Measurements from ENCODE around the gene PCBP1.

DNA sequence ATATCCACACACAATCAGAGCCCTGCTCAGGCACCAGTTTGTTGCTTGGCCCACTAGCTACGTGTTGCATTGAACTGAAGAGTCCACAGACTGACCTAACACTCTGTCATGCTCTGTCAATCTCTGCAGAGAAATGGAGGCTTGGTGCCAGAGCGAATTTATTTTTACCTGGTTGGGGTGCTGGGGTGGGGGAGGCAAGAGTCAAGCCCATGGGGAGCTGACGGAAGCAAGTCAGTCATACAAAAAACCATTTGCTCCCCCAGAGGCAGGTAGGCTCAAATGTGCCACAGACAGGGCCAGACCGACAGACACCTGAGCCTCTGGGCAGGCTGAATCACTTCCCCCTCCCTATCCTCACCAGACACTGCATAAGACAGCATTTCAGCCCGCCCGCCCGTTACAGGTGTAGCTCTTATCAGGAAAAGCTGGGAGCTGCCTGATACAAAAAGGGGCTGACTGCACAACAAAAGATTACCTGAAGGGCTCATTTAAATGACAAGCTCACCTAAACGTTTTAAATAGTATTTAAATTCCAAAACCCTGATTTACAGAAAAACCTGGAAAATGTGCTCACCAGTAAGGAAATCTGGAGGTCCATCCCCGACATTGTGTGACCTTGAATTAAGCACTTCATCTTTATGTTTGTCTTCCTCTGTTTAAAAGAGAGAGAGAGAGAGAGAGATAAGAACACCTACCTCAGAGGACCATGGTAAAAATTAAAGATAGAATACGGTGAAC lies 2.1 kb upstream of the PCBP1 start:
- no peak for TF ChIP-seq EZH2 (IDR thresholded peaks at IDR 0.05; ENCODE audit: low read depth, unreplicated experiment)
- TF ChIP-seq, protein P1, sequence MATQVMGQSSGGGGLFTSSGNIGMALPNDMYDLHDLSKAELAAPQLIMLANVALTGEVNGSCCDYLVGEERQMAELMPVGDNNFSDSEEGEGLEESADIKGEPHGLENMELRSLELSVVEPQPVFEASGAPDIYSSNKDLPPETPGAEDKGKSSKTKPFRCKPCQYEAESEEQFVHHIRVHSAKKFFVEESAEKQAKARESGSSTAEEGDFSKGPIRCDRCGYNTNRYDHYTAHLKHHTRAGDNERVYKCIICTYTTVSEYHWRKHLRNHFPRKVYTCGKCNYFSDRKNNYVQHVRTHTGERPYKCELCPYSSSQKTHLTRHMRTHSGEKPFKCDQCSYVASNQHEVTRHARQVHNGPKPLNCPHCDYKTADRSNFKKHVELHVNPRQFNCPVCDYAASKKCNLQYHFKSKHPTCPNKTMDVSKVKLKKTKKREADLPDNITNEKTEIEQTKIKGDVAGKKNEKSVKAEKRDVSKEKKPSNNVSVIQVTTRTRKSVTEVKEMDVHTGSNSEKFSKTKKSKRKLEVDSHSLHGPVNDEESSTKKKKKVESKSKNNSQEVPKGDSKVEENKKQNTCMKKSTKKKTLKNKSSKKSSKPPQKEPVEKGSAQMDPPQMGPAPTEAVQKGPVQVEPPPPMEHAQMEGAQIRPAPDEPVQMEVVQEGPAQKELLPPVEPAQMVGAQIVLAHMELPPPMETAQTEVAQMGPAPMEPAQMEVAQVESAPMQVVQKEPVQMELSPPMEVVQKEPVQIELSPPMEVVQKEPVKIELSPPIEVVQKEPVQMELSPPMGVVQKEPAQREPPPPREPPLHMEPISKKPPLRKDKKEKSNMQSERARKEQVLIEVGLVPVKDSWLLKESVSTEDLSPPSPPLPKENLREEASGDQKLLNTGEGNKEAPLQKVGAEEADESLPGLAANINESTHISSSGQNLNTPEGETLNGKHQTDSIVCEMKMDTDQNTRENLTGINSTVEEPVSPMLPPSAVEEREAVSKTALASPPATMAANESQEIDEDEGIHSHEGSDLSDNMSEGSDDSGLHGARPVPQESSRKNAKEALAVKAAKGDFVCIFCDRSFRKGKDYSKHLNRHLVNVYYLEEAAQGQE (IDR thresholded peaks at IDR 0.05; ENCODE audit: unreplicated experiment) = no peak
- TF ChIP-seq POLR2AphosphoS5 (IDR thresholded peaks at IDR 0.05; ENCODE audit: low read depth) = peak; percentile 54
- no peak for TF ChIP-seq EZH2phosphoT487 (IDR thresholded peaks at IDR 0.05; ENCODE audit: unreplicated experiment)
- TF ChIP-seq, protein P2, sequence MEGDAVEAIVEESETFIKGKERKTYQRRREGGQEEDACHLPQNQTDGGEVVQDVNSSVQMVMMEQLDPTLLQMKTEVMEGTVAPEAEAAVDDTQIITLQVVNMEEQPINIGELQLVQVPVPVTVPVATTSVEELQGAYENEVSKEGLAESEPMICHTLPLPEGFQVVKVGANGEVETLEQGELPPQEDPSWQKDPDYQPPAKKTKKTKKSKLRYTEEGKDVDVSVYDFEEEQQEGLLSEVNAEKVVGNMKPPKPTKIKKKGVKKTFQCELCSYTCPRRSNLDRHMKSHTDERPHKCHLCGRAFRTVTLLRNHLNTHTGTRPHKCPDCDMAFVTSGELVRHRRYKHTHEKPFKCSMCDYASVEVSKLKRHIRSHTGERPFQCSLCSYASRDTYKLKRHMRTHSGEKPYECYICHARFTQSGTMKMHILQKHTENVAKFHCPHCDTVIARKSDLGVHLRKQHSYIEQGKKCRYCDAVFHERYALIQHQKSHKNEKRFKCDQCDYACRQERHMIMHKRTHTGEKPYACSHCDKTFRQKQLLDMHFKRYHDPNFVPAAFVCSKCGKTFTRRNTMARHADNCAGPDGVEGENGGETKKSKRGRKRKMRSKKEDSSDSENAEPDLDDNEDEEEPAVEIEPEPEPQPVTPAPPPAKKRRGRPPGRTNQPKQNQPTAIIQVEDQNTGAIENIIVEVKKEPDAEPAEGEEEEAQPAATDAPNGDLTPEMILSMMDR (conservative IDR thresholded peaks at IDR 0.05; ENCODE audit: low read depth in 2 of 2) = no peak; a peak in 1 of 4 replicates
- TF ChIP-seq, protein P3, sequence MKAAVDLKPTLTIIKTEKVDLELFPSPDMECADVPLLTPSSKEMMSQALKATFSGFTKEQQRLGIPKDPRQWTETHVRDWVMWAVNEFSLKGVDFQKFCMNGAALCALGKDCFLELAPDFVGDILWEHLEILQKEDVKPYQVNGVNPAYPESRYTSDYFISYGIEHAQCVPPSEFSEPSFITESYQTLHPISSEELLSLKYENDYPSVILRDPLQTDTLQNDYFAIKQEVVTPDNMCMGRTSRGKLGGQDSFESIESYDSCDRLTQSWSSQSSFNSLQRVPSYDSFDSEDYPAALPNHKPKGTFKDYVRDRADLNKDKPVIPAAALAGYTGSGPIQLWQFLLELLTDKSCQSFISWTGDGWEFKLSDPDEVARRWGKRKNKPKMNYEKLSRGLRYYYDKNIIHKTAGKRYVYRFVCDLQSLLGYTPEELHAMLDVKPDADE (IDR thresholded peaks at IDR 0.05) = 0 out of 2 replicates have a peak, but pooled peaks have one; percentile 42
- no peak for TF ChIP-seq STAT1 (IDR thresholded peaks at IDR 0.05; ENCODE audit: unreplicated experiment)
- TF ChIP-seq JUNB (IDR thresholded peaks at IDR 0.05; ENCODE audit: unreplicated experiment) = no peak
